ENCODE measurements around the gene ZCWPW2.

The ZCWPW2 gene, protein sequence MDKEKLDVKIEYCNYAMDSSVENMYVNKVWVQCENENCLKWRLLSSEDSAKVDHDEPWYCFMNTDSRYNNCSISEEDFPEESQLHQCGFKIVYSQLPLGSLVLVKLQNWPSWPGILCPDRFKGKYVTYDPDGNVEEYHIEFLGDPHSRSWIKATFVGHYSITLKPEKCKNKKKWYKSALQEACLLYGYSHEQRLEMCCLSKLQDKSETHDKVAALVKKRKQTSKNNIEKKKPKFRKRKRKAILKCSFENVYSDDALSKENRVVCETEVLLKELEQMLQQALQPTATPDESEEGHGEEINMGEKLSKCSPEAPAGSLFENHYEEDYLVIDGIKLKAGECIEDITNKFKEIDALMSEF

DNA sequence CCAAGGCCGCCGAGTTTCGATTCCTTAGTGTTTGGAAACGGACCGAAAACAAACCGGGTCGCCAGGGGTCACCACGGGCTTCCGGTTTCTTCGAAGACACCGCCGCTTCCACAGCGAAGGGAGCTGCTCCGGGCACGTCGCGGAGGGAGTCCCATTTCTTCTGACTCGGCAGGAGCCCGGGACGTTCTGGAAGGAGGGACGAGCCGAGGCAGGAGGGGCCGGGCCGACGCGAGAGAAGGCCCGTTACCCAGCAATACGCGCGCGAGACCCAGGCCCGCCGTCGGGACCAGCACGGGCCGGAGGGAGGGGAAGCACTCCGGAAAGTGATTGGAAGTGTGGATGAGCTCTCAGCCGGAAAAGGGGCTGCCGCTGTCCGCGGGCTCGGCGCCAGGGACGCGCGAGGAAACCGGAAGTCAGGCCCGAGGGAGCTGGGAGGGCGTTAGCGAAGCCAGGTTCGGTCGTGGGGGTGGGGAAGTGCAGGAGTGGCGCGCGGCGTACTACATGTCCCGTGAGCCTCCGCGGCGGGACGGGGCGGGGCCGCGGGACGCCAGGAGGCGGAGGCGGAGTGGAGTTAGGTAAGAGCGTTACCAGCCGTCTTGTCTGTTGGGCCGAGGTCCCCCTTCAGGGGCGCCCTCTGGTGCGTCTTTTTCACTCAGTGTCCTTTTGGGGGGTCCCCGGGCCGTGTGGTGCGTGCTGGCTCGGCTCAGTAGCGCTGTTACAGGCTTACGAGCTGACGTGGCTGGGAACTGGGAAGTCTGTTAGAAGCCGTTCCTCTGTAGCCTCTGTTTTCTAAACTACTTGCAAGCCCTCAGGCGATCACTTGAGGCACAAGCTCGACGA is at the start of gene ZCWPW2, which contains the start of gene AZI2:
Gene ZCWPW2 (plus strand): TSS at position 93 of the 840 bp plus-strand sequence. CDS start 64,348 bp downstream, outside the sequence.
Gene AZI2 (minus strand): TSS at position 196 of the 840 bp plus-strand sequence. CDS start 8,207 bp downstream, outside the sequence.
- DNase-seq (ENCODE audit: low read depth in 2 of 2): peak; percentile 80 to 83

DNA sequence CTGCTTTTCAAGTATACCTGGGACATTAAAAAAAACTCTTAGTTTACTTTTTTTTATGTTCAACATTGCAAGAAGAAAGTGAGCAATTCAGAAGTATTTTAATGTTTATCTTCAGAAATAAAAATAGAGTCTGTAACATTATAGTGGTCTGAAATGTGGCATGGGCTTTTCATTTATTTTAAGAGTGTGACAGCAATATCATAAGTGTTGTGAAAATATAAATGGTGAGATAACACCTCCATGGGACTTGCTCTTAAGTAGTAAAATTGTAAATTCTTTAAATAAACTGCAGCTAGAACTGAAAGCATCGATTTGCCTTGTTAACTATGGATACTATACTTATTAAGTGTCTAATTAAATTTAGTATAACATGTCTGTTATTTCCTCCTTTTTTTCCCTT is 48.8 kb upstream of the ZCWPW2 start:
- DNase-seq (ENCODE audit: low read depth in 2 of 2): no peak

- DNase-seq (ENCODE audit: low read depth in 2 of 2): no peak
Measured at GRCh38 chr3:28300345-28300962, 48.1 kb upstream of the ZCWPW2 start.

- no peak for DNase-seq (ENCODE audit: low read depth in 2 of 2)
Measured at GRCh38 chr3:28301688-28302087, 46.8 kb upstream of the ZCWPW2 start.

GRCh38 chr3:28308196-28308595 is 40.3 kb upstream of the ZCWPW2 start:
- DNase-seq (ENCODE audit: low read depth in 2 of 2): no peak

GRCh38 chr3:28315711-28316110 is 32.8 kb upstream of the ZCWPW2 start:
- no peak for DNase-seq (ENCODE audit: low read depth in 2 of 2)

GRCh38 chr3:28316226-28316625 is 32.3 kb upstream of the ZCWPW2 start:
- no peak for DNase-seq (ENCODE audit: low read depth in 2 of 2)

- DNase-seq (ENCODE audit: low read depth in 2 of 2): no peak
Measured at GRCh38 chr3:28317438-28318022, 31.0 kb upstream of the ZCWPW2 start.

DNA sequence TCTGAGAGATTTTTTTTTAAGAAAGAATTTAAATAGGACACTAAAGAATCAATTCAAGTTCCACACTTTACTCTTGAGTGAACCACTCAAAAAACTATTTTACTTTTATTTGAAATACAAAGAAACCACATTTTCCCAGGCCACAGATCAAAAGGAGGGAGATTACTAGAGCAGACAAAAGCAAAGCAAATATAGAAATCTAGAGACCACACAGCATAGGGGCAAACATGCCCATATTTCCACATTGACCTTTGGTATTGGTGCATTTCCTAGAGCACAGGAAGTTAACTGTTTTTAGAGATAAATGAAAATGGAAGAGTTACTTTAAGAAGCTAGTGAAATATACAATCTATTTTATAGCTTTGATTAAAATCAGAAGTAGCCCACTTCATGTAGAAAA is 27.5 kb upstream of the ZCWPW2 start:
- DNase-seq (ENCODE audit: low read depth in 2 of 2): no peak

DNA sequence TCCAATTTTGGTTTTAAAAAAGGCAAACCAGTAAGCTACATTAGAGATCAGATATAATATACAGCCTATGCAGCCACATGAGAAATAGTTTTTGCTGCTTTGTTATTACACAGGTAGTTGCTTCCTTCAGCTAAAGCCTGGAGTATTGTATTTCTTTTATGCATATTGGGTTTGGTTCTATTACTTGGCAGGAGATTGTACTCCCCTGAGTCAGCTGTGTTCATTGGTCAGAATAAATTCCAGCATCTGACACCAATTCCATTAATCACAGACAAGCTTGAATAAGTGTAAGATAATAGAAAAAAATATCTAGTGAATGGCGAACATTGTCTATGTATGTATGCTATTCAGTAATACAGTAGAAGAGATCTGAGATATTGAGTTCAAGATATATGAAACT is 26.1 kb upstream of the ZCWPW2 start:
- no peak for DNase-seq (ENCODE audit: low read depth in 2 of 2)

- peak in 1 of 2 donors; percentile 10 for DNase-seq (ENCODE audit: low read depth in 2 of 2)
Measured at GRCh38 chr3:28326458-28326926, 22.0 kb upstream of the ZCWPW2 start.

DNA sequence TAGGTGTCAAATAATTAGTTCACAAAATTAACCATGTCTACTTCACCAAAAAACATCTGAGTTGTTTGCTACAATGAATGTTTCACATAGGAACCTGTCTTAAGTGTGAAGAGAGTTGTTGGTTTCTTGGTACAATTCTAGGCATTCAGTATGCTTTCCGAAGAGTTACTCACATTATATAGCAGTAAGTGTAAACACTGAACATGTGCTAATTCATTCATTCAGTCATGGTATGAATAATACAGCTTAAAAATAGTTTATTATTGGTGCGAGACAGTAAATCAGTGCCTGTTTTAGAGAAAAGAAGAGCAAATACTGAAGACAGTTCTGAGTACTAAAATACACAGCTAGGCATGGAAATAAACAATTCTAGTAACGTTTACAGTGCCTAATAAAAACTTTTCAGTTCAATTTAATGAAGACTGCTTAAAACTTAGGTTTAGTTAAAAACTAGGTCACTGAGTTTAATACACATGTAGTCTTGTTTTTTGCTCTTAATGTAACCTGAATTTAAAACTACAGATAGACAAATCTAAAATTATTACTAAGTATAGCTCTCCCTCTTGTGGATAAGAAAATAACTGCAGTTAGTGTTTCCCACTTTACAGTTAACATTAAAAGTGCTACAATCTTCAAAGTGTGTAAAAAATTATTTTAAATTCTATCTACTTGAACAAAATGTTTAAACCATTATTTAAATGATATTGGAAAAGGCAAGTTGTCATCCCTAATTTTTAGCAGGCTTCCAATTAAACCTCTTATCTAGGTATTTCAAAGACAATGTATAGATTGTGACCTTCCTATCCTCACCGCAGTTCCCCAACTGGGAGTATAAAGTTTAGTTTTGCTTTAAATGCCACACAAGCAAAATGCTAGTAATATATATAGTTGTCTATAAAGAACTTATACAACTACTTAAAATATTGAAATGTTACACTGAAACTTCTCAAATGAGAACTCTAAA is 20.1 kb upstream of the ZCWPW2 start:
- DNase-seq (ENCODE audit: low read depth in 2 of 2): no peak

DNA sequence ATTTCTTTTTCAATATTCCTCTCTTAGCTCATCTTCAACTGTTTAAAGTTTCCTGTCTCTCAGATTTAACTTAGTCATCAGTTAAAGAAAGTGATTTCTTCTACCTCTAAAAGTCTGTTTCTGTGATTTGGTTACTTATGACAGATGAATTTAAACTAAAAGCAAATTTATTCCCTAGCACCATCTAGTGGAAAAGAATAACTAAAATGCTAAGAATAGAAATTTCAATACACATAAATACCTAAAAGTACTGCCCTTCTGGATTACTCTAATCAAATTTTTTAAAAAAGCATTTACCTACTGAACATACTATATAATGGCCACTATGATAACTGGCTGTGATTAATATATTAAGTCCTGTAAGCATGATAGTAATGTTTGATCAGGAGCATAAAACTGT is 14.0 kb upstream of the ZCWPW2 start:
- DNase-seq (ENCODE audit: low read depth in 2 of 2): no peak

- DNase-seq (ENCODE audit: low read depth in 2 of 2): no peak
Measured at GRCh38 chr3:28335246-28335645, 13.3 kb upstream of the ZCWPW2 start.

- no peak for DNase-seq (ENCODE audit: low read depth in 2 of 2)
Measured at GRCh38 chr3:28337230-28337629, 11.3 kb upstream of the ZCWPW2 start.

- no peak for DNase-seq (ENCODE audit: low read depth in 2 of 2)
Measured at GRCh38 chr3:28343144-28343543, 5.4 kb upstream of the ZCWPW2 start.

DNA sequence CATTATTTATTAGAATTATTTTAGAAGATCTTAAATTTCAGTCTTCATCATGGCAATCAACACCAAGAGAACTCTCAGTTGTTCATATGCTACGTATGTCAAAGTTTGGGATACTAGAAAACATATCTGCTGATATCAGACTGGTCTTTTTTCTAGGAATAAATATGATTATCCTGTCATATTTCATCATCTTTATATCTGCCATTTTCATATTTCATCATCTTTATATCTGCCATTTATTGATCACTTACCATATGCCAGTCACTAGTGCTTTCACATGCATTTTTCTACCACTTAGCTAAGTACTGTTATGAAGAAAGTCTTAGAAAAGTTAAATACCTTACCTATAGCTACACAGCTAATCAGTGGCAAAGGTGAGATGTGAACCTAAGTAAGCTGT is 2.8 kb upstream of the ZCWPW2 start:
- no peak for DNase-seq (ENCODE audit: low read depth in 2 of 2)

- DNase-seq (ENCODE audit: low read depth in 2 of 2): no peak
Measured at GRCh38 chr3:28347374-28348264, 902 bp upstream of the ZCWPW2 start.

- DNase-seq (ENCODE audit: low read depth in 2 of 2): no peak
Measured at GRCh38 chr3:28348265-28348628, 274 bp upstream of the ZCWPW2 start.

All from stimulated activated CD8-positive, alpha-beta memory T cell treated with anti-CD3 and anti-CD28 coated beads, Interleukin-15, amount 100 ng/mL, for 4 hours (primary cell).